Putamen (tissue), 1 donor: ENCODE results near the gene WFDC12.
A peak's percentile ranks its signal among the peaks of the same experiment; 100 is the strongest.
"Not testable (repeated sequence)": the region's sequence is repeated elsewhere in the genome, so short reads cannot be mapped to it uniquely, and the experiment has no call there.

ENCODE experiments used
- DNase-seq: peaks from one replicate; pipeline ENCODE4 v3.0.0-alpha.2; 2016; ENCODE audit warnings: low spot score

The WFDC12 gene

GRCh38 chr20:45124365-45124764, at the start of gene WFDC12:
WFDC12 (minus strand) TSS chr20:45124465; CDS start chr20:45124447, 18 bp downstream.
- no peak for DNase-seq

- no peak for DNase-seq
Measured at GRCh38 chr20:45173522-45173921, 49.3 kb upstream of the WFDC12 start.

GRCh38 chr20:45164906-45165305, 40.6 kb upstream of the WFDC12 start:
- no peak for DNase-seq

GRCh38 chr20:45163083-45163803, 39.0 kb upstream of the WFDC12 start:
- no peak for DNase-seq

- DNase-seq, result peak; percentile 21
Measured at GRCh38 chr20:45157962-45158361, 33.7 kb upstream of the WFDC12 start.

- no peak for DNase-seq
Measured at GRCh38 chr20:45156713-45157112, 32.4 kb upstream of the WFDC12 start.

- not testable (repeated sequence) for DNase-seq
Measured at GRCh38 chr20:45154794-45155193, 30.5 kb upstream of the WFDC12 start.

GRCh38 chr20:45154183-45154582, 29.9 kb upstream of the WFDC12 start:
- no peak for DNase-seq

- DNase-seq, result peak; percentile 18
Measured at GRCh38 chr20:45153752-45154151, 29.5 kb upstream of the WFDC12 start.

GRCh38 chr20:45153147-45153546, 28.9 kb upstream of the WFDC12 start:
- no peak for DNase-seq

- no peak for DNase-seq
Measured at GRCh38 chr20:45152405-45152804, 28.1 kb upstream of the WFDC12 start.

- no peak for DNase-seq
Measured at GRCh38 chr20:45149062-45149461, 24.8 kb upstream of the WFDC12 start.

- peak; percentile 23 for DNase-seq
Measured at GRCh38 chr20:45140836-45141235, 16.6 kb upstream of the WFDC12 start.

GRCh38 chr20:45139733-45140375, 15.6 kb upstream of the WFDC12 start:
- not testable (repeated sequence) for DNase-seq

- DNase-seq, result no peak
Measured at GRCh38 chr20:45138561-45139300, 14.5 kb upstream of the WFDC12 start.

GRCh38 chr20:45136911-45137310, 12.6 kb upstream of the WFDC12 start:
- no peak for DNase-seq

GRCh38 chr20:45128099-45128498, 3.8 kb upstream of the WFDC12 start:
- no peak for DNase-seq

GRCh38 chr20:45121388-45121787, 2.9 kb downstream of the WFDC12 start:
- no peak for DNase-seq

GRCh38 chr20:45119556-45120266, 4.6 kb downstream of the WFDC12 start:
- no peak for DNase-seq

- no peak for DNase-seq
Measured at GRCh38 chr20:45118028-45118427, 6.2 kb downstream of the WFDC12 start.

- DNase-seq, result no peak
Measured at GRCh38 chr20:45117581-45117980, 6.7 kb downstream of the WFDC12 start.

GRCh38 chr20:45115829-45116228, 8.4 kb downstream of the WFDC12 start:
- no peak for DNase-seq
